ENCODE measurements around the gene AFDN.

GRCh38 chr6:167843023-167843422 lies 16.3 kb downstream of the AFDN start:
- TF ChIP-seq CTCF (IDR thresholded peaks at IDR 0.05; ENCODE audit: insufficient read depth, low read length, poor library complexity, severe bottlenecking): no peak
- TF ChIP-seq EZH2phosphoT487 (conservative IDR thresholded peaks at IDR 0.05; ENCODE audit: low read length): no peak

Data from SU-DHL-6 (cell line).